ENCODE results near the gene NEO1. TPM values are rescaled to one million over a fixed set of nuclear protein-coding genes. Genes with fewer than 3 reads are reported as not detected.

The NEO1 gene
- polyA plus RNA-seq, 4 donors, result 115 to 144 (median 133) TPM

GRCh38 chr15:73028031-73028430 is 24.2 kb upstream of the NEO1 start:
- no peak for DNase-seq (ENCODE audit: low read depth in 4 of 4, low spot score in 2 of 4)

GRCh38 chr15:73028831-73029451 is 23.3 kb upstream of the NEO1 start:
- DNase-seq (ENCODE audit: low read depth in 4 of 4, low spot score in 2 of 4), result no peak

- DNase-seq (ENCODE audit: low read depth in 4 of 4, low spot score in 2 of 4), result no peak
Measured at GRCh38 chr15:73030122-73030679, 22.1 kb upstream of the NEO1 start.

- no peak for DNase-seq (ENCODE audit: low read depth in 4 of 4, low spot score in 2 of 4)
Measured at GRCh38 chr15:73031648-73032047, 20.6 kb upstream of the NEO1 start.

- DNase-seq (ENCODE audit: low read depth in 4 of 4, low spot score in 2 of 4), result no peak
Measured at GRCh38 chr15:73033611-73034010, 18.7 kb upstream of the NEO1 start.

- DNase-seq (ENCODE audit: low read depth in 4 of 4, low spot score in 2 of 4), result no peak
Measured at GRCh38 chr15:73034221-73034620, 18.0 kb upstream of the NEO1 start.

- no peak for DNase-seq (ENCODE audit: low read depth in 4 of 4, low spot score in 2 of 4)
Measured at GRCh38 chr15:73035221-73035620, 17.0 kb upstream of the NEO1 start.

- DNase-seq (ENCODE audit: low read depth in 4 of 4, low spot score in 2 of 4), result no peak
Measured at GRCh38 chr15:73038220-73038619, 14.0 kb upstream of the NEO1 start.

- no peak for DNase-seq (ENCODE audit: low read depth in 4 of 4, low spot score in 2 of 4)
Measured at GRCh38 chr15:73046073-73046472, 6.2 kb upstream of the NEO1 start.

- no peak for DNase-seq (ENCODE audit: low read depth in 4 of 4, low spot score in 2 of 4)
Measured at GRCh38 chr15:73047882-73048281, 4.4 kb upstream of the NEO1 start.

GRCh38 chr15:73048624-73049295 is 3.5 kb upstream of the NEO1 start:
- no peak for DNase-seq (ENCODE audit: low read depth in 4 of 4, low spot score in 2 of 4)

GRCh38 chr15:73049564-73050215 is 2.6 kb upstream of the NEO1 start:
- no peak for DNase-seq (ENCODE audit: low read depth in 4 of 4, low spot score in 2 of 4)

- DNase-seq (ENCODE audit: low read depth in 4 of 4, low spot score in 2 of 4), result no peak
Measured at GRCh38 chr15:73050561-73051295, 1.5 kb upstream of the NEO1 start.

GRCh38 chr15:73051391-73051806 is 864 bp upstream of the NEO1 start:
- DNase-seq (ENCODE audit: low read depth in 4 of 4, low spot score in 2 of 4), result no peak

- peak in 2 of 4 donors; percentile 59 to 64 for DNase-seq (ENCODE audit: low read depth in 4 of 4, low spot score in 2 of 4)
Measured at GRCh38 chr15:73052653-73053397, 562 bp downstream of the NEO1 start.

GRCh38 chr15:73053398-73053723 is 1.1 kb downstream of the NEO1 start:
- DNase-seq (ENCODE audit: low read depth in 4 of 4, low spot score in 2 of 4), result no peak

GRCh38 chr15:73054417-73054953 is 2.2 kb downstream of the NEO1 start:
- DNase-seq (ENCODE audit: low read depth in 4 of 4, low spot score in 2 of 4), result no peak

- DNase-seq (ENCODE audit: low read depth in 4 of 4, low spot score in 2 of 4), result no peak
Measured at GRCh38 chr15:73056460-73056859, 4.2 kb downstream of the NEO1 start.

GRCh38 chr15:73058437-73058836 is 6.2 kb downstream of the NEO1 start:
- no peak for DNase-seq (ENCODE audit: low read depth in 4 of 4, low spot score in 2 of 4)

GRCh38 chr15:73065114-73065513 is 12.9 kb downstream of the NEO1 start:
- DNase-seq (ENCODE audit: low read depth in 4 of 4, low spot score in 2 of 4), result no peak
